DOHH2 (cell line): ENCODE data around the gene CHMP6.

Experiments used
- CTCF ChIP-seq: fragments of 200-600 bp; sonication (generic); IDR thresholded peaks from one replicate; pipeline ENCODE4 v1.5.1; 2014; ENCODE audit warnings: antibody characterized with exemption, mild to moderate bottlenecking, low read depth, low read length; ENCODE audit not compliant: poor library complexity, severe bottlenecking
- EZH2phosphoT487 ChIP-seq: fragments of 200-600 bp; sonication (generic); IDR thresholded peaks from 2 replicates; pipeline ENCODE4 v1.6.1; 2017; ENCODE audit warnings: borderline replicate concordance, mild to moderate bottlenecking, antibody characterized with exemption, low read length, moderate library complexity, mixed read lengths

DNA sequence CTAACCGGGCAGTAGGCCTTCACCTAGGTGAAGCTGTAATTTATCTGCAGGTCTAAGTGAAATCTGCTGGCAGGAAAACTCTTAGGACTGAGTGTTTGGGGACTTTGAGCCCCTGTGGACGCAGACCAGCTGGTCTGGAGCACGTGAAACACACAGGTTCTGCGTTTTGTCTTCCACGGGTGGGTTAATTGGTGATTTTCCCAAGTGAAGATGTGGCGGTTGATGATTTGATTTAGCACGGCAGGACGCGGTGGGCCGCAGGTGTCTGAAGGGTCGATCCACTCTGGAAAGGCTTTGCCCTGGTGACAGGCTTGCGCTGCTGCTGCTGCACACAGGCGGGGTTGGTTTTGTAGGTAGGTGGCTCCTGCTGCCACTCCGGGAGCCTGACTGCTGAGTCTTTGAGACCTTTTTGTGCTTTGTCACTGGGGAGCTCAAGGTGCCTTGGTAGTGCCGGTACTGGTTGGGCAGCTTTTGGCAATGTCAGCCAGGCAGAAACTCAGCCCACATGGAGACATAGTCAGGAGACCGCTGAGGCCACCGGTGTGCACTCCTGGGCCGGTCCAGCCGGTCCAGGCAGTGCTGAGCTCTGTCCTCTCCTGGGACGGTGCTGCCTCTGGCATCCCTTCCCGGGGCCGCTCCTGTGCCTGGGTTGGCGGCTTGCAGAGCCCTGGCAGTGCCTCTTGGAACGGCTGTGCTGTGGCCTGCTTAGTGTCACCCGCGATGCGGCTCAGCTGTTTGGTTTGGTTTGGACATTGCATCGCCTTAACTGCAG, 45.6 kb downstream of the CHMP6 start:
- TF ChIP-seq CTCF (no peak), EZH2phosphoT487 (no peak)
